K562 (cell line): ENCODE data around the gene RETREG1. TPM values are rescaled to one million over a fixed set of nuclear protein-coding genes. Genes with fewer than 3 reads are reported as not detected.

Experiments used
- ATAC-seq: fragments of 200-7000 bp; cut with Tn5 transposase; 3 replicates; pipeline ENCODE4 v1.9.1; 2020; ENCODE audit warnings: moderate library complexity
- BruUV-seq: library from RNA; stranded (reverse); fragments of 400-500 nt; replicated peaks from 2 replicates; lab custom pipeline; 2021; lab: Mats Ljungman, UMichigan
- CTCF ChIA-PET: fragments of 300-600 bp; formaldehyde crosslinking; extraction: SDS; loops from one replicate; lab custom pipeline; 2021; ENCODE audit warnings: low intra/inter-chr PET ratio; lab: Yijun Ruan, JAX
- POLR2A ChIA-PET: fragments of 300-600, 350-650 bp; sonication (Branson Sonifier 250); formaldehyde crosslinking; extraction: SDS; loops from one replicate; lab custom pipeline; 2021; ENCODE audit warnings: antibody characterized with exemption, inconsistent platforms; lab: Yijun Ruan, JAX
- DNase-seq, 4 experiments: peaks; one replicate each; pipeline versions ENCODE4 v3.0.0 to v3.0.0-alpha.2; 2011 to 2018; ENCODE audit warnings: low spot score in 3 of 4, mixed read lengths in 3 of 4; ENCODE audit errors: extremely low read depth in 1 of 4
- FAIRE-seq: peaks from 2 replicates; lab custom pipeline; 2011; peaks lifted over from hg19 to GRCh38; lab: Jason Lieb, UNC
- H2AFZ ChIP-seq: 2 replicates; pipeline ENCODE4 v1.6.0; 2011; ENCODE audit warnings: low read depth, low read length, control low read depth, inconsistent platforms
- H3K27ac ChIP-seq: fragments of 200-600 bp; 3 replicates; pipeline ENCODE4 v1.8.0; 2011; ENCODE audit warnings: low read depth, mild to moderate bottlenecking, control low read depth, inconsistent platforms, low read length, moderate library complexity, mixed read lengths; ENCODE audit errors: extremely low read depth
- H3K27me3 ChIP-seq, 2 experiments: fragments of 300-600 bp in 1 of 2; 2 replicates in 1 of 2; 3 replicates in 1 of 2; pipeline versions ENCODE4 v1.6.0 to v1.8.0; 2011; ENCODE audit warnings: inconsistent platforms in 2 of 2, low read length in 2 of 2, mild to moderate bottlenecking in 1 of 2, mixed read lengths in 1 of 2, moderate library complexity in 1 of 2; ENCODE audit not compliant: control insufficient read depth in 2 of 2, insufficient read depth in 2 of 2
- H3K36me3 ChIP-seq: fragments of 300-600 bp; 3 replicates; pipeline ENCODE4 v1.8.0; 2011; ENCODE audit warnings: mild to moderate bottlenecking, low read length, inconsistent platforms; ENCODE audit not compliant: control insufficient read depth, insufficient read depth
- H3K4me1 ChIP-seq, 2 experiments: fragments of 200-600 bp in 1 of 2; replicated peaks in 1 of 2; 2 replicates in 1 of 2; 3 replicates in 1 of 2; pipeline versions ENCODE4 v1.5.1 to v1.8.0; 2011; ENCODE audit warnings: inconsistent platforms in 2 of 2, low read length in 2 of 2, mild to moderate bottlenecking in 1 of 2, mixed read lengths in 1 of 2, moderate library complexity in 1 of 2; ENCODE audit not compliant: control insufficient read depth in 2 of 2, insufficient read depth in 2 of 2
- H3K4me2 ChIP-seq: 2 replicates; pipeline ENCODE4 v1.6.1; 2011; ENCODE audit warnings: low read length, control low read depth, inconsistent platforms, mixed read lengths; ENCODE audit not compliant: insufficient read depth
- H3K4me3 ChIP-seq: fragments of 200-600 bp; sonication (generic), shearing (Covaris generic); 2 replicates; pipeline ENCODE4 v1.5.1; 2016; ENCODE audit warnings: control low read depth, inconsistent platforms
- H3K79me2 ChIP-seq: fragments of 200-600 bp; 3 replicates; pipeline ENCODE4 v1.8.0; 2011; ENCODE audit warnings: low read length, inconsistent platforms; ENCODE audit not compliant: control insufficient read depth, insufficient read depth
- H3K9ac ChIP-seq, 2 experiments: 2 replicates each; pipeline versions ENCODE4 v1.6.0 to v1.6.1; 2011; ENCODE audit warnings: low read depth in 2 of 2, low read length in 2 of 2, control low read depth in 1 of 2, inconsistent platforms in 1 of 2, mild to moderate bottlenecking in 1 of 2, mixed read lengths in 1 of 2; ENCODE audit not compliant: insufficient read depth in 1 of 2
- H3K9me1 ChIP-seq: one replicate; pipeline ENCODE4 v1.6.0; 2011; ENCODE audit warnings: inconsistent platforms, mild to moderate bottlenecking, low read length, moderate library complexity; ENCODE audit not compliant: control insufficient read depth, insufficient read depth
- H3K9me3 ChIP-seq: replicated peaks from 2 replicates; pipeline ENCODE4 v1.5.1; 2011; ENCODE audit warnings: low read depth, low read length, inconsistent platforms; ENCODE audit not compliant: control insufficient read depth, insufficient read depth
- H4K20me1 ChIP-seq: replicated peaks from 2 replicates; pipeline ENCODE4 v1.6.1; 2011; ENCODE audit warnings: low read length, inconsistent platforms, mixed read lengths; ENCODE audit not compliant: control insufficient read depth, insufficient read depth
- EZH2 ChIP-seq: IDR thresholded peaks from 2 replicates; pipeline ENCODE4 v1.6.1; 2012; ENCODE audit warnings: low read depth, mild to moderate bottlenecking, inconsistent platforms, low read length, borderline replicate concordance
- FOXK1 ChIP-seq: sonication (generic); formaldehyde crosslinking; IDR thresholded peaks from 2 replicates; pipeline ENCODE4 v1.8.0; 2022; ENCODE audit warnings: missing genetic modification reagents, mild to moderate bottlenecking, borderline replicate concordance
- KDM2B ChIP-seq: fragments of 250-450 bp; sonication (Bioruptor Pico); IDR thresholded peaks from 2 replicates; pipeline ENCODE4 v1.8.0; 2021; ENCODE audit warnings: mild to moderate bottlenecking, moderate library complexity
- NCOA4 ChIP-seq: fragments of 450-650 bp; IDR thresholded peaks from 2 replicates; pipeline ENCODE4 v1.6.1; 2018; ENCODE audit warnings: mild to moderate bottlenecking; ENCODE audit not compliant: partially characterized antibody
- NFYB ChIP-seq: IDR thresholded peaks from 2 replicates; pipeline ENCODE4 v1.6.1; 2011; ENCODE audit warnings: mild to moderate bottlenecking, moderate library complexity; ENCODE audit not compliant: insufficient read length; ENCODE audit errors: extremely low read depth
- TRIM25 ChIP-seq: fragments of 450-650 bp; IDR thresholded peaks from 2 replicates; pipeline ENCODE4 v1.7.0; 2016; ENCODE audit warnings: borderline replicate concordance
- VEZF1 ChIP-seq: fragments of 200-800 bp; sonication (Bioruptor generic); IDR thresholded peaks from 2 replicates; pipeline ENCODE4 v1.6.1; 2017; ENCODE audit warnings: missing genetic modification characterization, missing compliant biosample characterization
- WHSC1 ChIP-seq: IDR thresholded peaks from one replicate; pipeline ENCODE4 v1.6.1; 2012; ENCODE audit warnings: low read length, control low read depth, inconsistent platforms
- ZNF583 ChIP-seq: fragments of 250-450 bp; sonication (Bioruptor Pico); IDR thresholded peaks from 2 replicates; pipeline ENCODE4 v1.4.0; 2020
- WGBS: fragments of 100-300 bp; shearing (Covaris generic); methylation state at CpG from one replicate; pipeline ENCODE4 v1.1.6; 2016; ENCODE audit warnings: low coverage, mixed read lengths; ENCODE audit not compliant: insufficient coverage; ENCODE audit errors: missing lambda C conversion rate; 5-methylcytosine and 5-hydroxymethylcytosine counted together
- in situ Hi-C: fragments of 300-500 bp; cut with MboI; formaldehyde crosslinking; loops from 4 replicates; pipeline ENCODE4 v1.15.0; 2018; ENCODE audit warnings: inconsistent platforms, mixed read lengths
- intact Hi-C: fragments of 100-400 bp; cut with micrococcal nuclease; formaldehyde crosslinking; loops from 2 replicates; pipeline ENCODE4 v1.14.2; 2022
- polyA plus RNA-seq, 8 experiments: library from polyadenylated mRNA; depleted of rRNA in 4 of 8; stranded (reverse) in 5 of 8; unstranded in 3 of 8; fragments of >200 nt; fragmentation: Nextera tagmentation in 2 of 8; fragmentation: Illumina TruSeq in 1 of 8; extraction: Ambion mirVana in 2 of 8; extraction: Trizol in 1 of 8; gene quantifications; 2 replicates each; pipeline versions ENCODE4 v1.2.1 to v1.2.3, GENCODE V29; 2011 to 2014; ENCODE audit warnings: inconsistent platforms in 1 of 8, missing spikeins in 1 of 8
- total RNA-seq, 7 experiments: library from RNA; depleted of rRNA in 6 of 7; stranded (reverse); fragments of >200 nt in 6 of 7; fragmentation: Illumina TruSeq in 2 of 7; extraction: Trizol in 2 of 7; gene quantifications; 2 replicates each; pipeline versions ENCODE4 v1.2.1 to v1.2.3, GENCODE V29; 2011 to 2021; ENCODE audit warnings: low replicate concordance in 1 of 7

Gene RETREG1
- total and polyA plus RNA-seq, 9 of the 15 experiments (the other 6 are each of a cell fraction or from before 2014, with no cell fraction given): 0.01 to 0.20 (median 0.08) TPM; not detected in 5

GRCh38 chr5:16617274-16617968 is 624 bp upstream of the RETREG1 start:
- no peak overlapping the region for H3K4me3 ChIP-seq
- H3K9me1 ChIP-seq: no peaks in the 10 kb centered on the region
- in situ Hi-C loops: no loop called here
- no peak for FAIRE-seq
- peaks cover 0 to 11% of the 10 kb centered on the region in 2 experiments; a peak in 1 of 5 replicates for H3K4me1 ChIP-seq
- H3K4me2 ChIP-seq: no peak overlapping the region
- H3K79me2 ChIP-seq: no peaks in the 10 kb centered on the region
- CTCF ChIA-PET: no interaction called here
- no TSS peak for BruUV-seq
- WGBS: 2% methylated on average over 26 of the region's 27 CpGs
- no peak for ATAC-seq
- peaks cover 22 to 29% of the 10 kb centered on the region in 2 experiments; a peak in 4 of 5 replicates for H3K27me3 ChIP-seq
- H2AFZ ChIP-seq: no peak overlapping the region
- intact Hi-C loops: no loop called here
- H4K20me1 ChIP-seq: no peaks in the 10 kb centered on the region
- TF ChIP-seq KDM2B (CRISPR knock-in tag) (no peak), FOXK1 (CRISPR knock-in tag) (no peak), NFYB (no peak), WHSC1 (no peak), NCOA4 (no peak), TRIM25 (no peak), ZNF583 (no peak), EZH2 (no peak), VEZF1 (CRISPR knock-in tag) (no peak)
- H3K27ac ChIP-seq: no peak overlapping the region
- no peaks in the 10 kb centered on the region for H3K9me3 ChIP-seq
- no peaks in the 10 kb centered on the region for H3K36me3 ChIP-seq
- POLR2A ChIA-PET: no interaction called here
- no peak overlapping the region for H3K9ac ChIP-seq
- DNase-seq: no peak
